Activated CD4-positive, alpha-beta T cell treated with anti-CD3 and anti-CD28 coated beads, Interleukin-2, amount 50 U/mL, for 48 hours (primary cell): ENCODE data around the gene PACS2.
"Not testable (repeated sequence)": the region's sequence is repeated elsewhere in the genome, so short reads cannot be mapped to it uniquely, and the experiment has no call there.

Experiments
- DNase-seq, 2 experiments: peaks; one replicate each; pipeline ENCODE4 v3.0.0-alpha.2; 2020

Gene PACS2

DNA sequence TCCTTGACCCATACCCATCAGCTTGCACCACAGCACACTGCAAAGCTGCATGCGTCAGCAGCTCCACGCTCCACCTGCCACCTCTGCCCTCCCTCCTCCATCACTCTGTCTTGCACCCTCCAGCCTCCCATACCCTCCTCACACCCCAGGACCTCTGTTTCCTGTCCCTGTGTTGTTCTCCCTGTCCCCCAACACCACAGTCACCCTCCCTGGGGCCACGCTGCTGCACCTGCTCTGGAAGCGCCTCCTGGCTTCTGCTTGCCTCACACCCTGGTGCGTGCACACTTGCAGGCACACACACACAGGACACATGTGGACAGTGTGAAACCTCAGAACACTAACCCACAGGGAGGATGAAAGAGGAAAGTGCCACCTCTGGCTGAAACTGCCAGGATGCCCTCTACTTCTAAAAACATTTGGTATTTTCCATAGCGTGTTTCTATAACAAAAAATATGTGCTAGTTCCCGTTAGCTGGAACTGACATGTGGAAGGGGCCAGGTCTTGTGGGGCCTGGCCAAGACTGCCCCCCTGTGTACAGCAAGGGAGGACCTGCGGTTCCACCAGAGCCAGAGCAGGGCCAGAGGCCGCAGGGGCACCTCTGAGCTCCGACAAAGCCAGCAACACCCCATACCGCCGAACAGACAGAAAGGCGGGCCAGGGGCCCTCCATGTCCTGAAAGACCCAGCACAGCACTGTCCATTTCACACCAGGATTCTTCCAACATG, 23.8 kb upstream of the PACS2 start:
- no peak for DNase-seq

DNA sequence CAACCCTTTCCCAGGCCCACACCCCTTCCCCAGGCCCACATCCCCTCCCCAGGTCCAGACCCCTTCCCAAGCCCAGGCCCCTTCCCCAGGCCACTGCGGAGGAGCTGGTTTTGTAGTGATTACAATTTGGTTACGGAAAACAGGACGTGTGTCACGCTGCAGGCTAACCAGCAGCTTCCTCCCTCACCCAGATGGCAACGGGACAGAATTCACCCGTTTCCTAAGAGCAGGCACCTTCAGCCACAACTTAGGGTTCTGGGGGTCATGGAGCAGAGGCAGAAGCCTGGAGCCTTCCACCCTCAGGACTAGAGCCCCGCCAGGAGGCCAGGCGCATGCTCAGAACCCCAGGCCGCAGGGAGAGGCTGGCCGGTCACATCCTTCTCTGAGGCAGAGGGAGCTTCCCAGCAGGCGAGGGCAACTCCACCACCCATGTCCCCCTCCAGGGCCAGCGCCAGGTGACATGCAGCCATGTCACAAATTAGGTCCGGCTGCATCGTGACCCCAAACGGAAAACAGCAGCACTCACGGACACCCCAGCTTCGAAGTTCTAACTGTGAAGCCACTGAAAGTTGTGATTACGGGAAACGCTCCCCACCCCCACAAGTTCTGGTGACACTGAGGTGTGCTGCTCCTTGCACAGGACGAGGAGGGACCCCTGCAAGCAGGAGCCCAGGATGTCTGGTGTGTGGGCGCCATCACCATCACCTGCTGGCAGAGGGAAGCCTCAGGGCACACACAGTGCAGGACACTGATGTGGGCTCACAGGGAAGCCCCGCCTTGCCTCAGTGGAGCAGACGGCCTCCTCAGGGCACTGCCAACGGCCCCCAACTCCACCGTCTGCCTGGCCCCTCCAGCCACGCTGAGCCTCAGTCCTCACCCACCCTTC, 21.5 kb upstream of the PACS2 start:
- peak; percentile 53 to 67 for DNase-seq

DNA sequence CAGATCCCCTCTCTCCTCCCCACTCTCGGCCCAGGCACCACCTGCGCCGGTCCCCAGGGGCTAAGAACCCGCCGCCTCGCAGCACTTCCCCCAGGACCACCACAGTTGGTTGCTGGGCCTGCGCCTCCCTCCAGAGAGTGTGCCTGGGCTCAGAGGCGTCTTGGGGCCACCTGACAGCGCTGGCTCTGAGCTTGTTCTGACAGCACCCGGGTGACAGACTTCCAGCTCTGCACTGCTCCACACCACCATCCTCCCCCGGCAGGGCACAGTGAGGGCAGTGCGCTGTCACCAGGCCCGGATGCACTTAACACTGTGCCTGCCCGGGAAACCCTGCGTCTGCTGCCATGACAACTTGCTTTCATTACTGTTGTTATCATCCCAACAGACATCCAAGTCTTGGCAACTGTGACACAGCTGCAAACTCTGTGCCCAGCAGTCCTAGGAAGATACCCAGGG, 20.4 kb upstream of the PACS2 start:
- DNase-seq = peak; percentile 59 to 69

DNA sequence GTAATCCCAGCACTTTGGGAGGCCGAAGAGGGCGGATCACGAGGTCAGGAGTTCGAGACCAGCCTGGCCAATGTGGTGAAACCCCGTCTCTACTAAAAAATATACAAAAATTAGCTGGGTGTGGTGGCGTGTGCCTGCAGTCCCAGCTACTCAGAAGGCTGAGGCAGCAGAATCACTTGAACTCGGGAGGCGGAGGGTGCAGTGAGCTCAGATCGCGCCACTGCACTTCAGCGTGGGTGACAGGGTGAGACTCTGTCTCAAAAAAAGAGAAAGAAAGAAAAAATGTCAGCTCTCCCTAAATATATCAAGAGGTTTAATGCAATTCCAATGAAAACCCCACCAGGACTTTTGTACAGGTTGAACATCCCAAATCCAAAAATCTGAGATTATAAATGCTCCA, 17.2 kb upstream of the PACS2 start:
- DNase-seq = not testable (repeated sequence)

DNA sequence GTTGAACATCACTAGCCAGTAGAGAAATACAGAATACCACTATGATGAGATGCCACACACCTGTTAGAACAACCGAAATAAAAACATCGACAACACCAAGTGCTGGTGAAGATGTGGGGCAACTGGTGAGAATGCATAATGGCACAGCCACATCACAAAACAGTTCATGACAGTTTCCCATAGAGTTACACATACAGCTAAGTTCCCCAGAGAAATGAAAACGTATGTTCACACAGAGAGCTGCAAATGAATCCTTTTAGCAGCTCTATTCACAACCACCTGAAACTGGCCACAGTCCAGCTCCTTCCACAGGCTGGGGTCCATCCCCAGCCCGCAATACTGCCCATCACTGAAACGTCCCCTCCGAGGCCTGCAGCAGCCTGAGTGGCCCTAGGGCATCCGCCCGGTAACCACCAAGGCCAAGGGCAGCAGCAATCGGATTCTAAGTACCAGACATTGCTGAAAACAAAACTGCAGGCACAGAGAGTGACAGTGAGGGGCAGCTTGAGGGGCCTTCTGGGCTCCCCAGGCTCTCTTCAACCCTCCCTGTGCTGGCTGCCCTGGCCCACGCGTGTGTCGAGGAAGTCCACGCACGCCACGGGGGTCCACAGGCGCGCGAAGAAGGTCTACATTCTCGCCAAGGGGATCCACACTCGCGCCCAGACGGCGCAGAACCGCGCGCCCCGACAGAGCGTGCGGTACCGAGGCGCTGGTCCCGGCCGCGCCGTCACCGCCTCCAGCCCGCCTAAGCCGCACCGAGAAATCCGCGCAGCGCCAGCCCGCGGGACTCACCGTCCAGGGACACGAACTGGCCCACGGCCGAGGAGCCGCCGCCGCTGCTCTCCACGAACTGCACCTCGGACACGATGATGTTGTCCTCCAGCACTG, 14.7 kb upstream of the PACS2 start:
- DNase-seq = peak; percentile 33 to 41

DNA sequence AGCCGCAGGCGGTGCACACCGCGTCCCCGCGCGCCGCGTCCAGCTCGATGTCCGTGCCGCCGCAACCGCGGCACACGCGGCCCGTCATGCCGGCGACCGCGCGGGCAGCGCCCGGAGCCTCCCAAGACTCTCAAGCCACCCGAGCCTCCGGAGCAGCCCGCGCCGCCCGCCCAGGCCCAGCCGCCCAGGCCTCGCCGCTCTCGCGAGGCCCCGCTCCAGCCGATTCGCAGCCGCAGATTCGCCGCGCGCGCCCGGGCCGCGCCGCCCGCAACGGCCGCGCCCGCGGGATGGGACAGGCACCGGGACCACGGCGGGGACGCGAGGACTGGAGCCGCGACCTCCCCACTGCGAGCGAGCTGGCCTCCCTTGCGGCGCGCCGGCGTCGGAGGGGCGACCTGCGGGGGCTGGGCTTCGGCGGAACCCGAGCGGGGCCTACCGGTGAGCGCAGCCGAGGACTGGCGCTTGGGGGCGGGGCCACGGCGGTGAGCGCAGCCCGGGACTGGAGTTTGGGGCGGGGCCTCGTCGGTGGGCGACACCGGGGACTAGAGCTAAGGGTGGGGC, 13.9 kb upstream of the PACS2 start, which contains the start of gene BRF1:
Gene BRF1, minus strand, starts transcription at position 460 of the 561 bp plus-strand sequence. Its CDS starts 372 bp downstream, at position 88.
- DNase-seq = peak; percentile 98

DNA sequence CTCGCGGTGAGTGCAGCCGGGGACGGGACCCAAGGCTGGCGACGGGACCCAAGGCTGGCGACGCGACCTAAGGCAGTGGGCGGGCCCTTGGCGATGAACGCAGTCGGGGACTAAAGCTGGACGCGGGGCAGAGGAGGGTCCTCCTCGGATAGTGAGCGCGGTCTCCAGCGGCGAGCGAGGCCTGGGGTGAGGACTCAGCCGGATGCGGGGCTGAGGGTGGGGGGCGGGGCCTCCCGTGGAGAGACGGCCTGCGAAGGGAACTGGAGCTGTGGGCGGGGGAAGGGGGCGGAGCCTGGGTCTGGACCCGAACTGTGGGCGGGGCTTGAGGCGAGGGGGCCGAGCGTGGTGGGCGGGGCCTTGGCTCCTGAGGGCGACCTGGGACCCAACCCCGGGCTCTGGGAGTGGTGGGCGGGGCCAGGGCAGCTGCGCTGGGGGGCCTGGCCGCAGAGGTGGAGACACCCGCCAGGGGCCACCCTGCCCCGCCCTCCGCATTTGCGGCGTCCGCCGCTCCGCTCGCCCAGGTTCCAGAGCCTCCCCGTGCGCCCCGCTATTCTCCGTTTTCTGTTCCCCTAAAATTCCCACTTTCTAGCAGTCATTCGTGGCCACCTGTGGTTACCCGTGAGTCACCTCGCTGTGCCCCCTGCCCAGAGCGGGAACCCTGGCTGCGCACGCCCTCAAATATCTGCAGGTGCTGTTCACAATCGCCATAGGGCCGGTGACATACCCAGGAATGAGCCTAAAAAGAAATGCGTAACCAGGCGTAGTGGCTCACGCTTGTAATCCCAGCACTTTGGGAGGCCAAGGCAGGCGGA, 13.2 kb upstream of the PACS2 start:
- peak; percentile 100 for DNase-seq

DNA sequence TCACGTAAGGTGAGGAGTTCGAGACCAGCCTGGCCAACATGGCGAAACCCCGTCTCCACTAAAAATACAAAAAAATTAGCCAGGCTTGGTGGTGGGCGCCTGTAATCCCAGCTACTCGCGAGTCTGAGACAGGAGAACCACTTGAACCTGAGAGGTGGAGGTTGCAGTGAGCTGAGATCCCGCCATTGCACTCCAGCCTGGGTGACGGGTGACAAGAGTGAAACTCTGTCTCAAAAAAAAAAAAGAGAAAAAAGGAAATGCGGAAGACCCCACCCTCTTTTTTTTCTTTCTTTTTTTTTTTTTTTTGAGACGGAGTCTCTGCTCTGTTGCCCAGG, 12.7 kb upstream of the PACS2 start:
- DNase-seq = not testable (repeated sequence)

DNA sequence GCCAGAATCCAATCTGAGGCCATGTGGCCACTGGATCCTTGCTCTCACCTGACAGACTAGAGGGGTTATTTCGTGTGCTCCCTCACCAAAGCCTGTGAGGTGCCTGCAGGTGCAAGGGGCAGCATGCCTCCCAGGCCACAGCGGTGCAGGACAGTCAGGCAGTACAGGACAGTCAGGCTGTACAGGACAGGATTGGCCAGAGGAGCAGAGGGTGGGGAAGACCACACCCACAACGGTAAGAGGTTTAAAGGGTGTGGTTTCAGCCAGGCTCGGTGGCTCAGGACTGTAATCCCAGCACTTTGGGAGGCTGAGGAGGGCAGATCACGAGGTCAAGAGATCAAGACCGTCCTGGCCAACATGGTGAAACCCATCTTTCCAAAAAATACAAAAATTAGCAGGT, 10.6 kb upstream of the PACS2 start:
- no peak for DNase-seq

DNA sequence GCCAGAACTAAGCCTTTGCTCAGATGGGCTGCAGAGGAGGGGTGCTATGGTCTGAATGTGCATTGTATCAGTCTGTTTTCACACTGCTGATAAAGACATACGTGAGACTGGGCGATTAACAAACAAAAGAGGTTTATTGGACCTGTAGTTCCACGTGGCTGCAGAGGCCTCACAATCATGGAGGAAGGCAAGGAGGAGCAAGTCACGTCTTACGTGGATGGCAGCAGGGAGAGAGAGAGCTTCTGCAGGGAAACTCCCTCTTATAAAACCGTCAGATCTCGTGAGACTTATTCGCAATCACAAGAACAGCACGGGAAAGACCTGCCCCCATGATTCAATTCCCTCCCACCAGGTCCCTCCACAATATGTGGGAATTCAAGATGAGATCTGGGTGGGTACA, 10.0 kb upstream of the PACS2 start:
- no peak for DNase-seq

DNA sequence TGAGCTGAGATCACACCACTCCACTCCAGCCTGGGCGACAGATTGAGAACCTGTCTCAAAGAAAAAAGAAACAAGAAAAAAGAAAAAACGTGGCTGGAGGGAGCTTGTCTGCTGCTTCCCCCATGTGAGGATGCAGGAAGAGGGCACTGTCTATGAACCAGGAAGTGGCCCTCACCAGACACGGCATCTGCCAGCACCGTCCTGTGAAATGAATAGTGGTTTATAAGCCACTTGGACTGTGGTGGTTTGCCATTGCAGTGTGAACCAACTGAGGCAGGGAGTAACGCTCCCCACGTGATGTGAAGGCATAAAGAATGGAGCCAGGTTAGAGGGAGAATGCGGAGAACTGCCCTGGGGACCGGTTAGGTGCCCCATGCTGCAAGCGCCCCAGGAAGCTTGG, 9.2 kb upstream of the PACS2 start:
- DNase-seq = no peak

DNA sequence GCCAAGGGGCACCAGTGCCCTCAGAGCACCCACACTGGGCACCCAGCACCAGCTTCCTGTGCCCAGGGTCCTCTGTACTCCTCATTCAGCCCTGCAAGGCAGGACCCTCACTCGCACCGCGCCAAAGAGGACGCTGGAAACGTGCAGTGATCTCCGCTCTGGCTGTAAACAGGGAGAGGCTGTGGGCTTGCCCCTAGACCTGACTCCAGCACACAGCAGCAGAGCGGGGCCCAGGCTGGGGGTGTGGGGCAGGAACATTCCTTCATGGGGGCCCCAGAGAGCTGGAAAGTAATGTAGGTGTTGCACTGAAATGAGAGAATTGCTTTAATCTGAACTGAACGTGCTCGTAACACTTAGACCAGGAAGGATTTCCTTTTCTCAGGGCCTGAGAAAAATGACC, 8.8 kb upstream of the PACS2 start:
- no peak for DNase-seq

DNA sequence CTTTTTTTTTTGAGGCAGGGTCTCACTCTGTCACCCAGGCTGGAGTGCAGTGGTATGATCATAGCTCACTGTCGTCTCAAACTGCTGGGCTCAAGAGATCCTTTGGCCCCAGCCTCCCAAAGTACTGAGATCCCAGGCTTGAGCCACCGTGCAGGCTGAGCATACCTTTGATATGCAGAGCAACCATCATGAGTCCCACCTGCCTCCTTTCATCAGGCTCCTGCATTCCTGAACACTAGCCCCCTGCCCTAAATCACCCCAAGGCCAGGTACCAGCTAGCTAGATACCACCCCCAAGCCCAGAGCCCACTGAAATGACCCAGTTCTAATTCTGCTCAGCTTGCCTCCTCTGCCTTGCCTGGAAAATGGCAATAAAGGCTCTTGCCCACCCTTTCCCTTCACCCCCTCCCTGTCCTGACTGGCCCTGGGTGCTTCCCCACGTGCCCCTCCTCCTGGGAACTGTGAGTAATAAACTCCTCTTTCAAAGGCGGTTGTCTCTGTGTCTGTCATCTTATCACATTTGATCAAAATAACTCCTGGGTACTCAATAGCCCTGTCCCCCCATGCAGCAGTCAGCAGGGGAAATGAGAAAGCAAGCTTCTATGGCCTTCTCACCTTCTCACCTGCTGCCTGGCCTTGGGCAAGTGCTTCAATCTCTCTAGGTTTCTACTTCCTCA, 7.4 kb upstream of the PACS2 start:
- DNase-seq = no peak

DNA sequence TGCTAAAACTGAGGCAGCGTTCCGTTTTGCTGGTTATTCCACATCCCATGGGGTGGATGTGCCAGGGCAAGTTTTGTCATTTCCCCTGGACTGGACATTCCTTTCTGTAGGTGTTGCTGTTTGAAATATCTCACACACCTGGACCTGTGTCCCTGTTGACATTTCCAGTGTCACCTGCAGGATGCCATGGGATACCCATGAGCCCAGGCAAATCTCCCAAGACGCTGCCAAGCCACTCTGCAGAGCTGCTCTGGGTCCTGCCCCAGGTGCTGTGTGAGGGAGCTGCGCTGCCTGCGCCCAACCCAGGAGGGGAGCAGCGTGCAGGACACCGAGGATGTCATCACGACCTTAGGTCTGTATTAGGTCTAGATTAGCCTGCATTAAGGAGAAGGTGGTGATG, 5.2 kb upstream of the PACS2 start:
- no peak for DNase-seq

DNA sequence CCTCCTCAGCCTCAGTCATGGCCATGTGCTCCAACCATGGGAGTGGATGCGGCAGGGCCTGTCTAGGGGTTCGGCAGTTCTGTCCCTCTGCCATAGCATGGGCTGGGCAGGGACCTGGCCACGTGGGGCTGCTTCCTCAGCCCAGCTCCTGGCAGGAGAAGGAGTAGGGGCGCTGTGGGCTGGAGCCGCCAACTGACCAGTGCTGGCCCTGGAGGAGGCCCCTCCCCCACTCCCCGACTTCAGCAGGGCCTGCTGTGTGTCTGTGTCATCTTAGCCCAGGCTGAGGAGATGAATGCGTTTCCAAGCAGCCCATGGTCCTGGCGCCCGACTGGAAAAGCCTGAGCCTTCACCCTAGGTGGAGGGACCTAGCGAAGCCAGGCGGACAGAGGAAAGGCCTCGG, 2.7 kb upstream of the PACS2 start:
- DNase-seq = no peak

DNA sequence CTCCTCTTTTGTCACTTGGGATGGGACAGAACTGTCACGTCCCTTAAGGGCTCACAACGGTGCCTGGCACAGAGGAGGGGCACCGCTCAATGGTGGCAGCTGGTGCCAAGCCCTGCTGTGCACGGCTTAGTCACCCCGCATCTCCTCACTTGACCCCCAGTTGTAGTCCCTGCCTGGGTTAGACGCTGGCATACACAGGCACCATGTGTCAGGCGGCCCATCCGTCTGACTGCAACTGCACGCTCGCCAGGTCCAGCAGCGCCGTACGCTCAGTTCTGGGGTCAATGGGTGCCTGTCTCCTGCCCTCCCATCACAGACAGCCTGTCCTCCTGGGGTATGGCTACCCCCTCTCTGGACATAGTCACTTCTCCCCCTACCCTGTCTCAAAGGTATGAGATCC, 1.6 kb upstream of the PACS2 start:
- no peak for DNase-seq

DNA sequence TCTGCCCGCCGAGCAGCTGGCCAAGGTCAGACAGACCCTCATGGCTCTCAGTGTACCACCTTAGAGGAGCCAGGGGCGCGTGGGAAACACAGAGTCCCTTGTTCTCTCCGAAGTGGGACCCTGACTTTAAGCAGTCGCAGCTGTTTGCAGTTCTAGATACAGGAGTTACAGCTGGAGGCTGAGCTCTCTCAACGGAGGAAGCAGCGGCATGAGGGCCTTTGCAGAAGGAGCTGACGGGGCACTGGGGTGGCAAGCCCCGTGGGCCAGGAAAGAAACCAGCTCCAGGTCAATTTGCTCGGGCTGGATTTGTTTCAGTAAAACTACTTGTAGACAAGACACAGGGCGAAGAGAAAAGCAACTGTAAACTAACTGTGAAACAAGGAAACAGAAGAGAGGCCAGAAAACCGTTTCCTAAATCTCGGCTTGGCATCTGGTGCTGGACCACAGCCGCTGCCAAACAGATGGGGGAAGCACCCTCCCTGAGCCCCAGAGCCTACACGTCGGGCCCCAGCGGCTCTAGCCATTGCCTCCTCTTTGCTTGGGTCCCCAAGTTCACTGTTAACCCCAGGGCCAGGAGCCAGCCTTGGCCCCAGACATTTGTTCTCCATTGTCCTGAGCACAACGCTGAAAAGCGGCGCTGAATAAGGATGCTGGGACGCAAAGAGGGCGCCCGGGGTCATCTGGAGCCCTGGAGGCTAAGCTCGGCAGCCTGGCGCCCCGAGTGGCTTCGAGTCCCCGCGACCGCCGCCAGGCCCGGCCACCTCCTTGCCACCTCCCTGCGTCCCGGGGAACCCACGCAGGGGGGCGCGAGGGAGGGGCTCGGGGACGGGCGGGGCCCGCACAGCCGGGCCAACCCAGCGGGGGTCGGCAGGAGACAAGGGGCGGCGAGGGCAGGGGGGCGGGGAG, 914 bp upstream of the PACS2 start:
- peak in 1 of 2 experiments; percentile 38 for DNase-seq

DNA sequence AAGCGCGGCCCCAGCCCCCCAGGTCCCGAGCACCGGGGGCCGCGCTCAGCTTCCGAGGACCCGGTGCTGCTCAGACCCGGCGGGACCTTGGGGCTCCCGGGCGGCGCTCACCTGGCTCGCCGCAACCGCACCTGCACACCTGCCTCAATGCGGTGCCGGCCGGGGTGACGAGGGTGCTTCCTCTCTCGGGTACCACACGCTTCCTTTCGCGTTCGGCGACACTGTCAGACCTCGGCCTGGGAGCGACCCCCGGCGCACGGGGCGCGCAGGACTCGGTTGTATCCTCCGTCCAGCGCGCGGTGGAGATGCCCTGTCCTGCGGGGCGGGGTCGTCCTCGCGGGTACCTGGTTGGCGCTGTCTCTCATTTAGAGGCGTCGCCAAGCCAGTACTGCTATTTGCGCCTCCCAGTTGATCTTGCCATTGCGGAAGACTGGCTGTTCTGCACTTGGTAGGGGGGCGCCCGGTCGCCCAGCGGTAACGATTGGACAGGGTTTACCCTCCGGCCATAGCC, 718 bp downstream of the PACS2 start:
- peak; percentile 33 to 37 for DNase-seq

DNA sequence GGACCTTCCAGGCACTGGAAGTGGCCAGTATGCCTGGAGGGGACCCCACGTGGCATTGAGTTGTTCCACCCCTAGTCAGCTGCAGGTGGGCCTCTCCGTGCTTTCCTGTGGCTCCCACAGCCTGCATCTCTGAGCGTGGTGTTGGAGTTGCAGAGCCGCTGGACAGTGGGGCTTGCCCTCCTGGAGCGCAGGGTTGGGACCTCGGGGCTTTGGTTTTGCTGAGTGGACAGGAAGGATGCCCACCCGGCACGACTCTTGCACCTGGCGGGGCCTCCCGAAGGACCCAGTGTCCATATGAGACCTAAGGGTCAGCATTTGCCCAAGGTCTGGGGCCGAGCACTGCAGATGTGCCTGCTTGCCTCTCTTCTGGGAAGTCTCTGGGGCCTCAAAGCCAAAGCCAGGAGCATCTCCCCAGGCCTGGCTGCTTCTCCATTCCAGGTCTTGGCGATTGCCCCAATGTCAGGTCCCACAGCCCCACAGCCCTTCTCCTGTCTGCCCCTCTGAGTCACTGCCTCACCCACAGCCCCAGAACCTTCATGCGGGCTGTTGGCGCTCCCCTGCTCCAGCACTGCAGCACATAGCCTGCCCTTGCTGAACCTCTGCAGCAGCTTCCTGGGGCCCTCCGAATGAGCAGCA, 1.5 kb downstream of the PACS2 start:
- DNase-seq = peak in 1 of 2 experiments; percentile 21
